Measurements from ENCODE around the gene CLOCK.

- TF ChIP-seq POLR2AphosphoS5 (IDR thresholded peaks at IDR 0.05; ENCODE audit: low read depth, low read length) (no peak), POLR2A (IDR thresholded peaks at IDR 0.05; ENCODE audit: low read depth, low read length) (no peak)
These were observed 278 bp downstream of the CLOCK start for GRCh38 chr4:55546506-55546755.
